Panc1 (cell line): ENCODE results near the gene PKLR. TPM values are rescaled to one million over a fixed set of nuclear protein-coding genes. Genes with fewer than 3 reads are reported as not detected.

Source experiments
- ATAC-seq: fragments of 200-7000 bp; cut with Tn5 transposase; 2 replicates; pipeline ENCODE4 v1.9.1; 2020; ENCODE audit warnings: mild to moderate bottlenecking, moderate library complexity
- BruUV-seq: library from RNA; stranded (reverse); fragments of 400-500 nt; replicated peaks from 2 replicates; lab custom pipeline; 2021; lab: Mats Ljungman, UMichigan
- CTCF ChIA-PET: fragments of 300-600 bp; sonication (Branson Sonifier 250); formaldehyde crosslinking; loops from one replicate; lab custom pipeline; 2022; ENCODE audit warnings: antibody characterized with exemption; lab: Charles Lee
- POLR2A ChIA-PET: fragments of 300-600 bp; sonication (Branson Sonifier 250); formaldehyde crosslinking; loops from one replicate; lab custom pipeline; 2022; ENCODE audit warnings: antibody characterized with exemption; lab: Charles Lee
- DNase-seq: peaks from one replicate; pipeline ENCODE4 v3.0.0-alpha.2; 2010; ENCODE audit warnings: low read depth, low spot score
- H3K27ac ChIP-seq: 2 replicates; pipeline ENCODE4 v1.5.1; 2011; ENCODE audit warnings: mild to moderate bottlenecking, low read length, inconsistent platforms
- H3K27me3 ChIP-seq: fragments of 200-500 bp; sonication (Bioruptor generic); 2 replicates; pipeline ENCODE4 v1.6.0; 2014; ENCODE audit warnings: low read length, inconsistent platforms; ENCODE audit not compliant: control insufficient read depth, insufficient read depth
- H3K36me3 ChIP-seq: fragments of 200-500 bp; sonication (Bioruptor generic); 2 replicates; pipeline ENCODE4 v1.5.1; 2014; ENCODE audit warnings: inconsistent platforms, mild to moderate bottlenecking, low read length, moderate library complexity; ENCODE audit not compliant: control insufficient read depth, insufficient read depth
- H3K4me1 ChIP-seq: 2 replicates; pipeline ENCODE4 v1.5.1; 2011; ENCODE audit warnings: inconsistent platforms, mild to moderate bottlenecking, low read length, moderate library complexity; ENCODE audit not compliant: control insufficient read depth, insufficient read depth
- H3K4me3 ChIP-seq, 2 experiments: 2 replicates each; pipeline ENCODE4 v1.5.1; 2011 to 2012; ENCODE audit warnings: low read depth in 2 of 2, low read length in 2 of 2, mild to moderate bottlenecking in 2 of 2, inconsistent platforms in 1 of 2, moderate library complexity in 1 of 2
- H3K9me3 ChIP-seq: fragments of 200-500 bp; sonication (Bioruptor generic); 2 replicates; pipeline ENCODE4 v1.5.1; 2014; ENCODE audit warnings: low read depth, mild to moderate bottlenecking, inconsistent platforms, low read length, moderate library complexity; ENCODE audit not compliant: control insufficient read depth, insufficient read depth
- POLR2AphosphoS5 ChIP-seq: IDR thresholded peaks from 2 replicates; pipeline ENCODE4 v1.6.1; 2012; ENCODE audit warnings: mild to moderate bottlenecking, low read depth, low read length, moderate library complexity
- SIN3A ChIP-seq: IDR thresholded peaks from 2 replicates; pipeline ENCODE4 v1.6.1; 2012; ENCODE audit warnings: low read depth, mild to moderate bottlenecking, low read length, moderate library complexity, borderline replicate concordance; ENCODE audit not compliant: insufficient read depth
- TCF7L2 ChIP-seq: IDR thresholded peaks from 2 replicates; pipeline ENCODE4 v1.6.1; 2011; ENCODE audit warnings: mild to moderate bottlenecking, low read depth, low read length, inconsistent platforms
- in situ Hi-C: cut with HindIII; loops from 2 replicates; pipeline ENCODE4 v1.10.0; 2016; ENCODE audit warnings: low sequenced_read_pairs, low pct_unique_long_range_greater_than_20kb
- intact Hi-C: fragments of 100-400 bp; cut with micrococcal nuclease; formaldehyde crosslinking; loops from one replicate; pipeline ENCODE4 v1.10.0; 2022; ENCODE audit not compliant: unreplicated experiment
- total RNA-seq: library from RNA; stranded (reverse); gene quantifications from one replicate; pipeline ENCODE4 v1.2.1, GENCODE V29; 2021; ENCODE audit not compliant: unreplicated experiment
- TF ChIP-seq, protein P1 (sequence below), 2 experiments: IDR thresholded peaks; 2 replicates each; pipeline ENCODE4 v1.6.1; 2011 to 2012; ENCODE audit warnings: low read depth in 2 of 2, control low read depth in 1 of 2, low read length in 1 of 2, mild to moderate bottlenecking in 1 of 2, moderate library complexity in 1 of 2; ENCODE audit not compliant: insufficient read depth in 1 of 2
- TF ChIP-seq, protein P2 (sequence below): fragments of 450-650 bp; IDR thresholded peaks from 2 replicates; pipeline ENCODE4 v1.5.1; 2017; ENCODE audit warnings: mild to moderate bottlenecking

Gene PKLR
- total RNA-seq, 1 experiment from 2014 or later, result 0.13 TPM

GRCh38 chr1:155287987-155288543, 13.2 kb downstream of the PKLR start:
- ATAC-seq (no peak), DNase-seq (no peak)
- TF ChIP-seq, protein P1, sequence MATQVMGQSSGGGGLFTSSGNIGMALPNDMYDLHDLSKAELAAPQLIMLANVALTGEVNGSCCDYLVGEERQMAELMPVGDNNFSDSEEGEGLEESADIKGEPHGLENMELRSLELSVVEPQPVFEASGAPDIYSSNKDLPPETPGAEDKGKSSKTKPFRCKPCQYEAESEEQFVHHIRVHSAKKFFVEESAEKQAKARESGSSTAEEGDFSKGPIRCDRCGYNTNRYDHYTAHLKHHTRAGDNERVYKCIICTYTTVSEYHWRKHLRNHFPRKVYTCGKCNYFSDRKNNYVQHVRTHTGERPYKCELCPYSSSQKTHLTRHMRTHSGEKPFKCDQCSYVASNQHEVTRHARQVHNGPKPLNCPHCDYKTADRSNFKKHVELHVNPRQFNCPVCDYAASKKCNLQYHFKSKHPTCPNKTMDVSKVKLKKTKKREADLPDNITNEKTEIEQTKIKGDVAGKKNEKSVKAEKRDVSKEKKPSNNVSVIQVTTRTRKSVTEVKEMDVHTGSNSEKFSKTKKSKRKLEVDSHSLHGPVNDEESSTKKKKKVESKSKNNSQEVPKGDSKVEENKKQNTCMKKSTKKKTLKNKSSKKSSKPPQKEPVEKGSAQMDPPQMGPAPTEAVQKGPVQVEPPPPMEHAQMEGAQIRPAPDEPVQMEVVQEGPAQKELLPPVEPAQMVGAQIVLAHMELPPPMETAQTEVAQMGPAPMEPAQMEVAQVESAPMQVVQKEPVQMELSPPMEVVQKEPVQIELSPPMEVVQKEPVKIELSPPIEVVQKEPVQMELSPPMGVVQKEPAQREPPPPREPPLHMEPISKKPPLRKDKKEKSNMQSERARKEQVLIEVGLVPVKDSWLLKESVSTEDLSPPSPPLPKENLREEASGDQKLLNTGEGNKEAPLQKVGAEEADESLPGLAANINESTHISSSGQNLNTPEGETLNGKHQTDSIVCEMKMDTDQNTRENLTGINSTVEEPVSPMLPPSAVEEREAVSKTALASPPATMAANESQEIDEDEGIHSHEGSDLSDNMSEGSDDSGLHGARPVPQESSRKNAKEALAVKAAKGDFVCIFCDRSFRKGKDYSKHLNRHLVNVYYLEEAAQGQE (IDR thresholded peaks at IDR 0.05; ENCODE audit: insufficient read depth in 1 of 2, low read depth in 2 of 2, low read length in 1 of 2), result no peak
- TF ChIP-seq TCF7L2 (no peak), SIN3A (no peak), POLR2AphosphoS5 (no peak)
- TF ChIP-seq, protein P2, sequence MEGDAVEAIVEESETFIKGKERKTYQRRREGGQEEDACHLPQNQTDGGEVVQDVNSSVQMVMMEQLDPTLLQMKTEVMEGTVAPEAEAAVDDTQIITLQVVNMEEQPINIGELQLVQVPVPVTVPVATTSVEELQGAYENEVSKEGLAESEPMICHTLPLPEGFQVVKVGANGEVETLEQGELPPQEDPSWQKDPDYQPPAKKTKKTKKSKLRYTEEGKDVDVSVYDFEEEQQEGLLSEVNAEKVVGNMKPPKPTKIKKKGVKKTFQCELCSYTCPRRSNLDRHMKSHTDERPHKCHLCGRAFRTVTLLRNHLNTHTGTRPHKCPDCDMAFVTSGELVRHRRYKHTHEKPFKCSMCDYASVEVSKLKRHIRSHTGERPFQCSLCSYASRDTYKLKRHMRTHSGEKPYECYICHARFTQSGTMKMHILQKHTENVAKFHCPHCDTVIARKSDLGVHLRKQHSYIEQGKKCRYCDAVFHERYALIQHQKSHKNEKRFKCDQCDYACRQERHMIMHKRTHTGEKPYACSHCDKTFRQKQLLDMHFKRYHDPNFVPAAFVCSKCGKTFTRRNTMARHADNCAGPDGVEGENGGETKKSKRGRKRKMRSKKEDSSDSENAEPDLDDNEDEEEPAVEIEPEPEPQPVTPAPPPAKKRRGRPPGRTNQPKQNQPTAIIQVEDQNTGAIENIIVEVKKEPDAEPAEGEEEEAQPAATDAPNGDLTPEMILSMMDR, result no peak
- in situ Hi-C loops (no loop called here), intact Hi-C loops (no loop called here)
- Histone ChIP-seq H3K27ac (no peak overlapping the region), H3K36me3 (no peaks in the 10 kb centered on the region), H3K9me3 (no peaks in the 10 kb centered on the region), H3K4me1 (no peaks in the 10 kb centered on the region), H3K27me3 (no peaks in the 10 kb centered on the region), H3K4me3 (no peak overlapping the region)
- ChIA-PET CTCF (no interaction called here), POLR2A (no interaction called here)
- BruUV-seq, result no TSS peak

DNA sequence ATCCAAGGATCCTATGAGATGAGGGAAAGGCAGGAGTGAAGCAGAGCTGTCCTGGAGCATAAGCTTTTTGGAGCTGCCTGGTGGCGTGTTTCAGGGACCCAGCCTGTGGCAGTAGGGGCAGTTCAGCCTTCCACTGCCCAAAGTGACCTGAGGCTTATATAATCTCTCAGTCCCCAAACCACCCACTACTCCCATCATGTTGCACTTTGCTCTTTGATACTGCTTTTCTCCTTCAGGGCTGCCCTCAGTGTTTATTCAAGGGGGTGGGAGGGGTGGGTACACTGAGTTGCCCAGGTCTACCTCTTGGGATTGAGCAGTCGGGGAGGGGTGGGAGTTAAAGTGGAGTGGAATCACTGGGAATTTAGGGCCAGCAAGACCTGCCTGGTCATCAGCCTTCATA, 14.7 kb downstream of the PKLR start:
- H3K4me3 ChIP-seq, result no peak overlapping the region
- intact Hi-C loops (no loop called here), in situ Hi-C loops (no loop called here)
- no peak overlapping the region for H3K27ac ChIP-seq
- H3K4me1 ChIP-seq, result no peaks in the 10 kb centered on the region
- TF ChIP-seq, protein P2, result no peak
- TF ChIP-seq TCF7L2 (no peak), POLR2AphosphoS5 (no peak), SIN3A (no peak)
- TF ChIP-seq, protein P1 (IDR thresholded peaks at IDR 0.05; ENCODE audit: insufficient read depth in 1 of 2, low read depth in 2 of 2, low read length in 1 of 2), result no peak
- DNase-seq (no peak), ATAC-seq (no peak)
- H3K36me3 ChIP-seq, result no peaks in the 10 kb centered on the region
- H3K27me3 ChIP-seq, result no peaks in the 10 kb centered on the region
- ChIA-PET CTCF (no interaction called here), POLR2A (interaction anchor here (0.7 kb wide), 1 partner anchor 11 kb away, joined by 3 read pairs; no protein-coding TSS in a partner anchor)
- BruUV-seq, result no TSS peak
- no peaks in the 10 kb centered on the region for H3K9me3 ChIP-seq
